Neural progenitor cell (in vitro differentiated cells): ENCODE data around the gene COX20.

Source experiments
- EZH2 ChIP-seq: fragments of 200-600 bp; sonication (generic); IDR thresholded peaks from 2 replicates; pipeline ENCODE4 v1.6.1; 2017; ENCODE audit warnings: antibody characterized with exemption, mild to moderate bottlenecking, moderate library complexity
- EZH2phosphoT487 ChIP-seq: fragments of 200-600 bp; sonication (generic); IDR thresholded peaks from 2 replicates; pipeline ENCODE4 v1.6.1; 2017; ENCODE audit warnings: antibody characterized with exemption
- TF ChIP-seq, protein P1 (sequence below): fragments of 200-600 bp; sonication (generic); IDR thresholded peaks from 2 replicates; pipeline ENCODE4 v1.5.1; 2017; ENCODE audit warnings: antibody characterized with exemption, mild to moderate bottlenecking

DNA sequence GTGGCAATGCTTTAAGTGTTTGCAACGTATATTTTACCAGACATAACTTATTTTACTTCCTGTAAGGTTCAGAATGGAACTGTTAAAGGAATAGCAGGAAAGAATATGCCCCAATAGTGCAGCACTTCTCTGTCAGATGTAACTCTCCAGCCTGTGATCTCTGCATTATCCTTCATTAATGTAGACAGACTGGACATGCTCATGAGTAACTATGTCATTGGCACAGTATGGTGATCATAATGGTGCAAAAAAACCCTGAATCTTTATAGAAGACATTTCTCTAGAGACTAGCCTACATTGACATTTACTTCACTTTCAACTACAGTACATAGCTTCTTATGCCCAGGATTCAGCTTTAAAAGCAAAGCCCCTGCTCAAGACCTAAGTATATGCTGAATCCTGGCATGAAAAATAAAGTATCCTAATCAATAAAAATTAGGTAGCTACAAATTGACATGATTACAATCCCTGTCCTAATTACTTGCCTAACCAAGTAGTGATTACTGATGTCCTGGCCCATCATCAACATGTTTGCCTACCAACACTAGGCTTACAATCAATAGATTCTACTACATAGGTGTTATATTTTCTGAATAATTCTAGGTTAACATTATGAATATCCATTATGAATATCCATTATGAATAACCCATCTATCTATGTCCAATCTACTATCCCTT is 13.9 kb downstream of the COX20 start:
- TF ChIP-seq, protein P1, sequence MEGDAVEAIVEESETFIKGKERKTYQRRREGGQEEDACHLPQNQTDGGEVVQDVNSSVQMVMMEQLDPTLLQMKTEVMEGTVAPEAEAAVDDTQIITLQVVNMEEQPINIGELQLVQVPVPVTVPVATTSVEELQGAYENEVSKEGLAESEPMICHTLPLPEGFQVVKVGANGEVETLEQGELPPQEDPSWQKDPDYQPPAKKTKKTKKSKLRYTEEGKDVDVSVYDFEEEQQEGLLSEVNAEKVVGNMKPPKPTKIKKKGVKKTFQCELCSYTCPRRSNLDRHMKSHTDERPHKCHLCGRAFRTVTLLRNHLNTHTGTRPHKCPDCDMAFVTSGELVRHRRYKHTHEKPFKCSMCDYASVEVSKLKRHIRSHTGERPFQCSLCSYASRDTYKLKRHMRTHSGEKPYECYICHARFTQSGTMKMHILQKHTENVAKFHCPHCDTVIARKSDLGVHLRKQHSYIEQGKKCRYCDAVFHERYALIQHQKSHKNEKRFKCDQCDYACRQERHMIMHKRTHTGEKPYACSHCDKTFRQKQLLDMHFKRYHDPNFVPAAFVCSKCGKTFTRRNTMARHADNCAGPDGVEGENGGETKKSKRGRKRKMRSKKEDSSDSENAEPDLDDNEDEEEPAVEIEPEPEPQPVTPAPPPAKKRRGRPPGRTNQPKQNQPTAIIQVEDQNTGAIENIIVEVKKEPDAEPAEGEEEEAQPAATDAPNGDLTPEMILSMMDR, result no peak
- TF ChIP-seq EZH2, result no peak
- TF ChIP-seq EZH2phosphoT487, result no peak
